Right atrium auricular region (tissue), 2 donors: ENCODE data around the gene SLIT3. TPM values are rescaled to one million over a fixed set of nuclear protein-coding genes. Genes with fewer than 3 reads are reported as not detected.

Experiments
- DNase-seq: peaks from one replicate; pipeline ENCODE4 v3.0.0-alpha.2; 2019; ENCODE audit warnings: low spot score
- H3K27ac ChIP-seq, 2 donors: fragments of 200-600 bp; sonication (generic); 1 replicate in 1 of 2; 2 replicates in 1 of 2; pipeline ENCODE4 v1.5.1; 2016 to 2019
- H3K27me3 ChIP-seq, 2 donors: fragments of 200-600 bp; sonication (generic); one replicate each; pipeline versions ENCODE4 v1.5.1 to v1.6.0; 2017 to 2019
- H3K36me3 ChIP-seq: fragments of 200-600 bp; sonication (generic); one replicate; pipeline ENCODE4 v1.5.1; 2016
- H3K4me1 ChIP-seq, 2 donors: fragments of 200-600 bp; sonication (generic); one replicate each; pipeline versions ENCODE4 v1.5.1 to v1.6.0; 2017 to 2019
- H3K4me3 ChIP-seq, 2 donors: fragments of 200-600 bp; sonication (generic); 1 replicate in 1 of 2; 2 replicates in 1 of 2; pipeline ENCODE4 v1.5.1; 2017 to 2019; ENCODE audit warnings: mild to moderate bottlenecking in 1 of 2, moderate library complexity in 1 of 2
- H3K9me3 ChIP-seq, 2 donors: fragments of 200-600 bp; sonication (generic); one replicate each; pipeline ENCODE4 v1.5.1; 2019
- CTCF ChIP-seq, 2 donors: fragments of 200-600 bp; sonication (generic); IDR thresholded peaks; one replicate each; pipeline ENCODE4 v1.5.1; 2019; ENCODE audit warnings: antibody characterized with exemption in 2 of 2
- total RNA-seq, 2 donors: library from RNA; depleted of rRNA; stranded (reverse); fragments of >200 nt; gene quantifications; one replicate each; pipeline ENCODE4 v1.1.0, GENCODE V29; 2016

The SLIT3 gene
- total RNA-seq, 2 donors from 2014 or later: 66.1 to 85.8 TPM

GRCh38 chr5:169080448-169080911 lies 220.5 kb downstream of the SLIT3 start:
- Histone ChIP-seq H3K27ac (no peak overlapping the region), H3K4me3 (no peak overlapping the region), H3K27me3 (no peaks in the 10 kb centered on the region), H3K9me3 (no peaks in the 10 kb centered on the region), H3K4me1 (no peaks in the 10 kb centered on the region), H3K36me3 (no peaks in the 10 kb centered on the region)
- no peak for TF ChIP-seq CTCF (IDR thresholded peaks at IDR 0.05)
- no peak for DNase-seq

- no peak for TF ChIP-seq CTCF (IDR thresholded peaks at IDR 0.05)
- DNase-seq: no peak
- Histone ChIP-seq H3K27ac (no peak overlapping the region), H3K36me3 (no peaks in the 10 kb centered on the region), H3K4me3 (no peak overlapping the region), H3K9me3 (no peaks in the 10 kb centered on the region), H3K27me3 (no peaks in the 10 kb centered on the region), H3K4me1 (no peaks in the 10 kb centered on the region)
These were observed 221.2 kb downstream of the SLIT3 start for GRCh38 chr5:169079697-169080096.

DNA sequence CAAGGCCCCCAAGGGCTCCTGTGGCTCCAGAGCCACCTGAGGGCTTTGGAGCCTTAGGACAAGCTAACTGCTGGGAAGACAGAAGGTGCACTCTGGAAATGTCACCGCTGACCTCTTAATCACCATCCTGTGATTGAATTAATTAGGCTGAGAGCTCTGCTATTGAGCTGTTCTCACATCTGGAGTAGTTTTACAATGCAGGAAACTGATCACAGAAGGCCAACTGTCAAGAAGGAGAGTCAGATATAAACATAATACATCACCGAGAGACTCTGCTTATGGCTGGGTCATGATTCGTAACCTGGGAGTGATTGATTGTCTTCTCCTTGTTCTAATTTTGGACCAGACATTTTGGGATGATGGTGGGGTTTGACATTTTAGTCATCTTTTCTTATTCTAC lies 226.1 kb downstream of the SLIT3 start:
- Histone ChIP-seq H3K9me3 (no peaks in the 10 kb centered on the region), H3K27me3 (no peaks in the 10 kb centered on the region), H3K4me3 (no peak overlapping the region), H3K36me3 (no peaks in the 10 kb centered on the region), H3K4me1 (peaks cover 0 to 6% of the 10 kb centered on the region in 2 donors), H3K27ac (no peak overlapping the region)
- DNase-seq: no peak
- no peak for TF ChIP-seq CTCF (IDR thresholded peaks at IDR 0.05)

GRCh38 chr5:169072233-169072632 lies 228.7 kb downstream of the SLIT3 start:
- Histone ChIP-seq H3K4me3 (no peak overlapping the region), H3K9me3 (no peaks in the 10 kb centered on the region), H3K27ac (no peak overlapping the region), H3K36me3 (no peaks in the 10 kb centered on the region), H3K4me1 (peaks cover 0 to 21% of the 10 kb centered on the region in 2 donors), H3K27me3 (no peaks in the 10 kb centered on the region)
- no peak for TF ChIP-seq CTCF (IDR thresholded peaks at IDR 0.05)
- no peak for DNase-seq

GRCh38 chr5:169070413-169070812 lies 230.5 kb downstream of the SLIT3 start:
- H3K36me3 ChIP-seq: no peaks in the 10 kb centered on the region
- no peak for TF ChIP-seq CTCF (IDR thresholded peaks at IDR 0.05)
- no peaks in the 10 kb centered on the region for H3K27me3 ChIP-seq

GRCh38 chr5:169067751-169068173 lies 233.2 kb downstream of the SLIT3 start:
- H3K9me3 ChIP-seq: no peaks in the 10 kb centered on the region
- no peak for TF ChIP-seq CTCF (IDR thresholded peaks at IDR 0.05)
- DNase-seq: no peak
- H3K4me1 ChIP-seq: peaks cover 0 to 56% of the 10 kb centered on the region in 2 donors
- H3K4me3 ChIP-seq: no peak overlapping the region
- H3K27me3 ChIP-seq: no peaks in the 10 kb centered on the region
- peak overlapping the region; percentile 21 to 60 for H3K27ac ChIP-seq
- no peaks in the 10 kb centered on the region for H3K36me3 ChIP-seq

More at GRCh38 chr5:169070413-169070812, 230.5 kb downstream of the SLIT3 start:
- no peak for DNase-seq
- Histone ChIP-seq H3K9me3 (no peaks in the 10 kb centered on the region), H3K4me3 (no peak overlapping the region), H3K27ac (no peak overlapping the region), H3K4me1 (peaks cover 0 to 29% of the 10 kb centered on the region in 2 donors)
